NCI-H2171 treated with DMSO at 0.1 percent for 48 hours (cell line): ENCODE results near the gene DDX28.
"Not testable (repeated sequence)": the region's sequence is repeated elsewhere in the genome, so short reads cannot be mapped to it uniquely, and the experiment has no call there.

Experiments used
- DNase-seq: peaks from one replicate; lab custom pipeline; 2025; lab: John Stamatoyannopoulos, UW

Gene DDX28

DNA sequence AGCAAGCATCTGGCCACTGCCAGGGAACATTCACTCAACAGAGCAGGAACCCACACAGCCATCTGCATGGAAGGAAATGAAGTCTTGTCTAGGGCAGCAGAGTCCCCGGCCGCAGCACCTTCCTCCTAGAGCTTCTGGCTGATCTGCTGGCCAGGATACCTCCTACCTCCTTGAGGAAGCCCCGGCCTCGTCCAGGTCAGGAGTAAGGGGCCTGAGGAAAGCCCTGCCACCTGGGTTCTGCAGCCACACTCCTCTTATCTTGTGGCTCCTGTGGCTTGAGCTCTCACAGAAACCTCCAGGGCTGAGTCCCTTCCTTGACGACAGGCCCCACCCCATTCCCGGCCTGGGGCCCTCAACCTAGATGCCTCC is 29.0 kb downstream of the DDX28 start:
- not testable (repeated sequence) for DNase-seq

GRCh38 chr16:67993207-67994039 is 29.6 kb downstream of the DDX28 start:
- DNase-seq = peak; percentile 68

DNA sequence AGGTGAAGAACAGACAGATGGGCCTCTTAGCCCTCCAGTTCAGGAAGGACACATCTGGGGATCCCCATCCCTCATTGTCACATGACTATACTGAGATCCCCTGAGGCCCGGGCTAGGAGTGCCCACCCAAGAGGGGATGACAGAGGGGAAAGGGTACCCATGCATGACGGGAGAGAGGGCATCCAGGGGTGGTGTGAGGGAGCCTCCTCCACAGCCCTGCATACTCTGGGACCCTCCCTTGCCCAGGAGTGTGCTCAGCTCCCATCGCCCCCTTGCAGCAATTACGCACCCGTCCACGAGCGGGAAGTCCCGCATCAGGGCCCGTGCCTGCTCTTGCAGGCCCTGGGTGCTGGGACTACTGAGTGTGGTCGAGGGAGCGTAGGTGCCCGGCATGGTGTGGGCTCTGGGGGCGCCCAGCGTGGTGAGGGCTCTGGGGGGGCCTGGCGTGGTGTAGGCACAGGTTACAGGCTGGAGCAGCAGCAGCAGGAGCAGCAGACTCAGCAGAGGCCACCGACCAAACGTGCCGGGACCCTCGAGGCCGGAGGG is 30.3 kb downstream of the DDX28 start:
- no peak for DNase-seq

GRCh38 chr16:67990018-67990386 is 33.0 kb downstream of the DDX28 start:
- no peak for DNase-seq

DNA sequence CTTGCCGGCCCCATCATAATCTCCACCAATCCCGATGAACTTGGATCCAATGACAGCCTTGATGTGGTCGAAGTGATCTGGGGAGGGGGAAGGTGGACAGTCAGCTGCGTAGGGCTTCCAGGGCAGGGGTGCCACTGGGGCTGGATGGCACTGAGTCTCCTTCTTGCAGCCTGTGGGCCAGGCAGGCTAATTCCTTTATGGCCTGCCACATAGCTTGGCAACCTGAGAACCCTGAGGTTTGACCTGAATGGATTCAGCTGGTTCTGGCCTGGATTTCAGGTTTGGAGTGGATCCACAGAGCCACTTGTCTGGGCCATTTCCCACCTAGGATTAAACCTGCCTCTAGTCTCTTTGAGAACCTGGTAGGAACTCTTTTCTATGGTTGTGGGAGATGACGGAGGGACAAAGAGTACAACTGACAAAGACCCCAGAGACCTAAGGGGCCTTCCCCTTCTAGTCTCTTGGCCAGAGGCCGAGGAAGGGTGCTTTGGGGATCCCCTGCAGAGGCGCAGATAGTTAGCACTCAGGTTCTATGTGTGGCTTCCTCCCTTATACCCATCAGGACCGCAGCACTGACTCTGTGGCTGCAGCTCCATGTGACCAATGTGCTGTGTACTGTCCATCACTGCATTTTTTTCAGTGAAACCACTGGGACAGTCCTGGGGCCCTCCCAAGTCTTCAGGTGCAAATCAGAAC is 33.6 kb downstream of the DDX28 start:
- DNase-seq = no peak

GRCh38 chr16:67988675-67989074 is 34.4 kb downstream of the DDX28 start:
- no peak for DNase-seq

DNA sequence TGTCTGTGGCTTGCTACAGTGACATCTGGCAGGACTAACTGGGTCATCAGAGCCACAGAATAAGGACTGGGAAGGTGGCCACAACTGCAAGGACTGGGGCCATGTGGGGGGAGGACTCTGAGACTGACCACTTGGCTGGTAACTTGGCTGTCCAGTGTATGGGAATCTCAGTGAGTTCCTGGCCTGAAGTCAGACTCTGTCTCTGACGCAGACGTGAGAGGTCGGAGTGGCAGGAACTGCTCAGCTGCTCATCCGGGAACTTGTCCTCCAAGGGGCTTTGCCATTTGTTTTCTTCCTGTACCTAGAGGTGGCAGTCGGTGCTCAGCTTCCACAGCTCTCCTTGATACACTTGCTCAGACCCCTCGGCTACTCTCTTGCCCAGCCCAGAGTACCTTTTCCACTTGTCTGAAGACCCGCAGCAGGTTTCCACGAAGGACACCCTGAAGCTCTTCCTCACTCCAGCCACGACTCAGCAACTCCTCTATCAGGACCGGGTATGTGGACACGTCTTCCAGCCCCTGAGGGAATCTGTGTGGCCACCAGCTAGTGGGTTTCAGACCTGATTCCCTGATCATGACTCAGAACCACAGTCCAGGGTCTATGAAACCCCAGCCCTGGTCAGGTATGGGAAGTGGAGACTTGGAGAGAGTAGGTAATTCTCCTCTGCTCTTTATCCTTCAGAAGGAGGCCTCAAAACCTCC is 35.4 kb downstream of the DDX28 start:
- DNase-seq = no peak

DNA sequence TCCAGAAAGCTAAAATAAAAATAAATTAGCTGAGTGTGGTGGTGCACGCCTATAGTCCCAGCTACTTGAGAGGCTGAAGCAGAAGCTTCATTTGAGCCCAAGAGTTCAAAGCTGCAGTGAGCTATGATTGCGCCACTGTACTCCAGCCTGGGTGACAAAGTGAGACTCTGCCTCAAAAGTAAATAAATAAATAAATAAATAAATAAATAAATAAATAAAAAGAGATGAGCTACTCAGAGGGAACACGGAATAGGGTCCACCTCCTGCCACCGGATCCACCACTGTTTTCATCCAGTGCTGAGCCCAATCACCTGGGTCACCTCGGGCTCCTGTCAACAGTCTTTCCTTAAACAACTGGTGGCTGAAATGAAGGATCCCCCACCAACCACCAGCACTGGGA is 36.1 kb downstream of the DDX28 start:
- no peak for DNase-seq

DNA sequence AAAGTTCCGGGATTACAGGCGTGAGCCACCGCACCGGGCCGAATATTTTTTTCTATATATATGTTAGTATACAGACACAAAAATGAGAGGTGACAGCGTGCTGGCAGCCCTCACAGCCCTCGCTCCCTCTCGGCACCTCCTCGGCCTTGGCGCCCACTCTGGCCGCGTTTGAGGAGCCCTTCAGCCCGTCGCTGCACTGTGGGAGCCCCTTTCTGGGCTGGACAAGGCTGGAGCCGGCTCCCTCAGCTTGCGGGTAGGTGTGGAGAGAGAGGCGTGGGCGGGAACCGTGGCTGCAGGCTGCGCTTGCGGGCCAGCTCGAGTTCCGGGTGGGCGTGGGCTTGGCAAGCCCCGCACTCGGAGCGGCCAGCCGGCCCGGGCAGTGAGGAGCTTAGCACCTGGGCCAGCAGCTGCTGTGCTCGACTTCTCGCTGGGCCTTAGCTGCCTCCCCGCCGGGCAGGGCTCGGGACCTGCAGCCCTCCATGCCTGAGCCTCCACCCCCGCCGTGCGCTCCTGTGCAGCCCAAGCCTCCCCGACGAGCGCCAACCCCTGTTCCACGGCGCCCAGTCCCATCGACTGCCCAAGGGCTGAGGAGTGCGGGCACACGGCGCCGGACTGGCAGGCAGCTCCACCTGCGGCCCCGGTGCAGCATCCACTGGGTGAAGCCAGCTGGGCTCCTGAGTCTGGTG is 40.9 kb downstream of the DDX28 start:
- no peak for DNase-seq

- DNase-seq = no peak
Observed at GRCh38 chr16:67979955-67980678, 42.9 kb downstream of the DDX28 start, which contains the start of gene DPEP3. Gene DPEP3 (minus strand): TSS chr16:67980499. CDS start chr16:67980380, 119 bp downstream.

- DNase-seq = no peak
Observed at GRCh38 chr16:67977469-67978227, 45.4 kb downstream of the DDX28 start.

DNA sequence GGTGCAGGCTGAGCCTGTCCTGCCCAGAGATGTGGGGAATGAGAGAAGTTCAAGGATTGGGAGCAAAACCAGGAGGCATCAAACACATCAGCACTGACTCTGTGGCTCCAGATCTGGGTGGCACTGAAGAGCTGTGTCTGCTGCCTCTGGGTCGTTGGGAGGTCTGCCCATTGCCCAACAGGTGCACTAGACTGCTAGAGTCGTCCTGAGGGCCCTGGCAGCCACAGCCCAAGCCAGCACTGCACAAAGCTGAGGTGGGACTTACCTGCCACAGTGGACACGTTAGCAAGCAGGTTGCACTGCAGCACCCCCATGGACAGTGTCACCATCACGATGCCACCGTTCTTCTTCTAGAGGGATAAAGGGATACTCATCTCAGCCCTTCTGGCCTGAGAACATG is 46.0 kb downstream of the DDX28 start:
- DNase-seq = no peak

GRCh38 chr16:67976205-67976604 is 46.8 kb downstream of the DDX28 start:
- DNase-seq = no peak

DNA sequence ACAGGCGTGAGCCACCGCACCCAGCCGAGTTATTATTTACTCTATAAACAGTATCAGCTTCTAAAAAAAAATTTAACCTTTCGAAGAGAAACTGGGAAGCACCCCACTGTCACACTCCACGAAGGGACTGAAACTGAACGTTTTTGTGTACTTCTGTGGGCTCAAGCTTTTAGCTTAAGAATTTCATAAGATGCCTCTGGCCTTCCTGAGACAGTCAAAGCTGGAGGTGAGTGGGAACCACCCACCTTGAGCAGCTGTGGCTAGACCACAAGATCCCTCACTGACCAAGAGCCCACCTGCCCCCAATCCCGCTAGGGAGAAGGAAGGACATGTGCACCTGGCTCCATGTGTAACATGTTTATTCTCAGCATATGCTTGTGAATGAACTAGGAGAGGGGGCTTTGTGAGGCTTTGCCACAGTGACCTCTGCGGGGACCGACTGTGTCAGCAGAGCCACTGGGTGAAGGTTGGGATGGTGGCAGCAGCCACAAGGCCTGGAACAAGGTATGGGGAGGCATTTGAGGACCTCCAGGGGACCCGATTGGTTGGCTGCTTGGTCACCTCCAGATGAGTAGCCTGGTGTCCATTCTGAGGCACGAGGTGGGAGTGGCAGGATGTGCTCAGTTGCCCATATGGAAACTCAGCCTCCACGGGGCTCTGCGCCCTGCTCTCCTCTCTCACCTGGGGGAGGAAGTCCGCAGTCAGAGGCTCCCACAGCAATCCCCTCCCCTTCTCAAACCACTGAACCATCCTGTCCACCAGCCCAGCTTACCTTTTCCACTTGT is 47.5 kb downstream of the DDX28 start:
- no peak for DNase-seq

GRCh38 chr16:67972285-67972684 is 50.7 kb downstream of the DDX28 start:
- DNase-seq = not testable (repeated sequence)

DNA sequence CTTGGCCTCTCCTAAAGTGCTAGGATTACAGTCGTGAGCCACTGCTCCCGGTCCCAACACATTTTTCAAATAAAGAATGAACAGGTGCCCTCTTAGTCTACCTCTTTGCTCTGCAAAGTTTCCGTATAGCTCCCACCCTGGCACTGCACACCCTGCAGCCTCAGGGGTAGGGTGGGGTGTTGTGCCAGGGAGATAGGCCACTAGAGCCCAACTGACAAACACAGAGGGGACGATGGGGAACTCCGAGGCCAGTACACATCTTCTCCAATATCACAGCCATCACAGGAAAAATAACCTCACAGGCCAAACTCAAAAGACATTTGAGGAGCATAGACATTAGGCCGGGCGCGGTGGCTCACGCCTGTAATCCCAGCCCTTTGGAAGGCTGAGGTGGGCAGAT is 51.9 kb downstream of the DDX28 start:
- DNase-seq = no peak
